IMR-90 (cell line): ENCODE results near the gene CAST. TPM values are rescaled to one million over a fixed set of nuclear protein-coding genes. Genes with fewer than 3 reads are reported as not detected.

Source experiments
- ATAC-seq: fragments of 200-7000 bp; cut with Tn5 transposase; 2 replicates; pipeline ENCODE4 v1.9.1; 2020; ENCODE audit warnings: low read depth, mild to moderate bottlenecking, moderate library complexity
- BruUV-seq: library from RNA; stranded (reverse); fragments of 400-500 nt; replicated peaks from 2 replicates; lab custom pipeline; 2021; lab: Mats Ljungman, UMichigan
- CTCF ChIA-PET: fragments of 300-600 bp; formaldehyde crosslinking; extraction: SDS; loops from one replicate; lab custom pipeline; 2021; ENCODE audit warnings: antibody characterized with exemption; lab: Yijun Ruan, JAX
- POLR2A ChIA-PET: fragments of 300-600 bp; sonication (Branson Sonifier 250); formaldehyde crosslinking; loops from one replicate; lab custom pipeline; 2022; ENCODE audit warnings: antibody characterized with exemption; ENCODE audit not compliant: unreplicated experiment; lab: Charles Lee
- DNase-seq: peaks from one replicate; pipeline ENCODE4 v3.0.0; 2013
- H2AFZ ChIP-seq: replicated peaks from 2 replicates; pipeline ENCODE3; 2013; ENCODE audit warnings: low read length, mild to moderate bottlenecking; ENCODE audit not compliant: poor library complexity
- H2AK5ac ChIP-seq: 2 replicates; pipeline ENCODE4 v1.6.1; 2013; ENCODE audit warnings: low read depth, low read length, inconsistent platforms
- H2AK9ac ChIP-seq: replicated peaks from 2 replicates; pipeline ENCODE3; 2013; ENCODE audit warnings: mild to moderate bottlenecking, low read depth, low read length, moderate library complexity; ENCODE audit not compliant: poor library complexity
- H2BK120ac ChIP-seq: 2 replicates; pipeline ENCODE4 v1.6.1; 2013; ENCODE audit warnings: low read depth, low read length, inconsistent platforms
- H2BK15ac ChIP-seq: 3 replicates; pipeline ENCODE4 v1.6.1; 2013; ENCODE audit warnings: low read depth, low read length, inconsistent platforms
- H2BK20ac ChIP-seq: 2 replicates; pipeline ENCODE4 v1.6.1; 2013; ENCODE audit warnings: low read depth, mild to moderate bottlenecking, inconsistent platforms, low read length, moderate library complexity
- H2BK5ac ChIP-seq: 2 replicates; pipeline ENCODE4 v1.6.1; 2013; ENCODE audit warnings: mild to moderate bottlenecking, low read depth, low read length, inconsistent platforms; ENCODE audit not compliant: poor library complexity, severe bottlenecking
- H3K14ac ChIP-seq: replicated peaks from 2 replicates; pipeline ENCODE4 v1.6.1; 2013; ENCODE audit warnings: low read depth, low read length, inconsistent platforms
- H3K18ac ChIP-seq: 2 replicates; pipeline ENCODE4 v1.6.1; 2013; ENCODE audit warnings: low read depth, low read length, control low read depth
- H3K23ac ChIP-seq: 2 replicates; pipeline ENCODE4 v1.6.1; 2013; ENCODE audit warnings: low read depth, low read length, inconsistent platforms
- H3K27ac ChIP-seq: 2 replicates; pipeline ENCODE4 v1.5.1; 2013; ENCODE audit warnings: mild to moderate bottlenecking, control low read depth, low read length; ENCODE audit not compliant: insufficient read depth
- H3K27me3 ChIP-seq: 2 replicates; pipeline ENCODE4 v1.6.1; 2013; ENCODE audit warnings: low read length; ENCODE audit not compliant: control insufficient read depth, insufficient read depth
- H3K36me3 ChIP-seq: 2 replicates; pipeline ENCODE4 v1.6.1; 2013; ENCODE audit warnings: low read length, mixed read lengths; ENCODE audit not compliant: control insufficient read depth, insufficient read depth
- H3K4ac ChIP-seq: 2 replicates; pipeline ENCODE4 v1.6.1; 2013; ENCODE audit warnings: low read depth, low read length, inconsistent platforms
- H3K4me1 ChIP-seq: 2 replicates; pipeline ENCODE4 v1.6.1; 2013; ENCODE audit warnings: low read length, mixed read lengths; ENCODE audit not compliant: control insufficient read depth, insufficient read depth
- H3K4me2 ChIP-seq: 2 replicates; pipeline ENCODE4 v1.6.1; 2013; ENCODE audit warnings: low read depth, mild to moderate bottlenecking, control low read depth, low read length, moderate library complexity
- H3K4me3 ChIP-seq: 2 replicates; pipeline ENCODE4 v1.5.1; 2013; ENCODE audit warnings: low read depth, mild to moderate bottlenecking, control low read depth, low read length, moderate library complexity; ENCODE audit not compliant: insufficient read depth
- H3K56ac ChIP-seq: 2 replicates; pipeline ENCODE4 v1.6.1; 2013; ENCODE audit warnings: low read length, inconsistent platforms; ENCODE audit not compliant: insufficient read depth; ENCODE audit errors: extremely low read depth
- H3K79me1 ChIP-seq, 2 experiments: 2 replicates each; pipeline ENCODE4 v1.6.1; 2013; ENCODE audit warnings: low read length in 2 of 2, inconsistent platforms in 1 of 2, low read depth in 1 of 2
- H3K9ac ChIP-seq: 2 replicates; pipeline ENCODE4 v1.6.1; 2013; ENCODE audit warnings: low read depth, low read length, control low read depth
- H3K9me1 ChIP-seq: 2 replicates; pipeline ENCODE4 v1.6.1; 2013; ENCODE audit warnings: low read length, inconsistent platforms; ENCODE audit not compliant: insufficient read depth
- H3K9me3 ChIP-seq: 2 replicates; pipeline ENCODE4 v1.6.1; 2013; ENCODE audit warnings: low read length; ENCODE audit not compliant: control insufficient read depth, insufficient read depth
- H4K20me1 ChIP-seq: 2 replicates; pipeline ENCODE4 v1.6.1; 2013; ENCODE audit warnings: low read length, inconsistent platforms; ENCODE audit not compliant: insufficient read depth
- H4K5ac ChIP-seq: 2 replicates; pipeline ENCODE4 v1.6.1; 2013; ENCODE audit warnings: mild to moderate bottlenecking, low read depth, low read length, control low read depth
- H4K8ac ChIP-seq, 2 experiments: 2 replicates each; pipeline ENCODE4 v1.6.1; 2013; ENCODE audit warnings: low read depth in 2 of 2, low read length in 2 of 2, control low read depth in 1 of 2, inconsistent platforms in 1 of 2
- H4K91ac ChIP-seq: 2 replicates; pipeline ENCODE4 v1.6.1; 2013; ENCODE audit warnings: low read depth, low read length, inconsistent platforms; ENCODE audit not compliant: insufficient read depth
- BHLHE40 ChIP-seq: fragments of 150-350 bp; IDR thresholded peaks from 2 replicates; pipeline ENCODE4 v1.6.1; 2016; ENCODE audit warnings: mild to moderate bottlenecking, low read depth, low read length
- CEBPB ChIP-seq: IDR thresholded peaks from 2 replicates; pipeline ENCODE4 v1.6.1; 2012; ENCODE audit warnings: low read depth, low read length, improper control_type of control experiment
- CHD1 ChIP-seq: IDR thresholded peaks from 2 replicates; pipeline ENCODE4 v1.6.1; 2012; ENCODE audit warnings: low read depth, low read length, improper control_type of control experiment
- CTCF ChIP-seq: conservative IDR thresholded peaks from 2 replicates; pipeline ENCODE4 v1.5.1; 2012; ENCODE audit warnings: mild to moderate bottlenecking, low read depth, low read length, improper control_type of control experiment
- FOS ChIP-seq: fragments of 150-350 bp; IDR thresholded peaks from 2 replicates; pipeline ENCODE4 v1.6.1; 2016; ENCODE audit warnings: low read depth, low read length
- MAFK ChIP-seq: IDR thresholded peaks from 2 replicates; pipeline ENCODE4 v1.6.1; 2012; ENCODE audit warnings: low read depth, low read length, improper control_type of control experiment
- MAZ ChIP-seq: IDR thresholded peaks from 2 replicates; pipeline ENCODE4 v1.6.1; 2012; ENCODE audit warnings: low read depth, mild to moderate bottlenecking, low read length, improper control_type of control experiment, moderate library complexity, borderline replicate concordance
- MXI1 ChIP-seq: IDR thresholded peaks from 2 replicates; pipeline ENCODE4 v1.6.1; 2012; ENCODE audit warnings: low read depth, mild to moderate bottlenecking, low read length, moderate library complexity, borderline replicate concordance
- NFE2L2 ChIP-seq: fragments of 150-350 bp; IDR thresholded peaks from 2 replicates; pipeline ENCODE4 v1.6.1; 2016; ENCODE audit warnings: low read depth, mild to moderate bottlenecking, low read length
- POLR2A ChIP-seq: IDR thresholded peaks from 2 replicates; pipeline ENCODE4 v1.6.1; 2012; ENCODE audit warnings: mild to moderate bottlenecking, low read depth, low read length
- RAD21 ChIP-seq: IDR thresholded peaks from 2 replicates; pipeline ENCODE4 v1.6.1; 2012; ENCODE audit warnings: low read length, improper control_type of control experiment
- RCOR1 ChIP-seq: IDR thresholded peaks from 2 replicates; pipeline ENCODE4 v1.6.1; 2012; ENCODE audit warnings: mild to moderate bottlenecking, low read length, improper control_type of control experiment; ENCODE audit not compliant: insufficient replicate concordance
- RFX5 ChIP-seq: IDR thresholded peaks from 2 replicates; pipeline ENCODE4 v1.8.0; 2012; ENCODE audit warnings: low read depth, mild to moderate bottlenecking, low read length, moderate library complexity
- SMC3 ChIP-seq: fragments of 150-350 bp; IDR thresholded peaks from 2 replicates; pipeline ENCODE4 v1.6.1; 2016; ENCODE audit warnings: low read depth, mild to moderate bottlenecking, antibody characterized with exemption, low read length, moderate library complexity
- USF2 ChIP-seq: fragments of 150-350 bp; IDR thresholded peaks from 2 replicates; pipeline ENCODE4 v1.6.1; 2017; ENCODE audit warnings: mild to moderate bottlenecking, antibody characterized with exemption, low read length, low read depth
- WGBS, 2 experiments: methylation state at CpG; one replicate each; pipeline versions ENCODE4 v1.1.5 to v1.1.7; 2013; ENCODE audit warnings: missing lambda C conversion rate in 2 of 2; ENCODE audit not compliant: insufficient read length in 1 of 2; ENCODE audit errors: extremely low coverage in 2 of 2; 5-methylcytosine and 5-hydroxymethylcytosine counted together
- dilution Hi-C: fragments of 300-500 bp; cut with HindIII; formaldehyde crosslinking; loops from one replicate; pipeline ENCODE4 v1.14.3; 2018; ENCODE audit warnings: low sequenced_read_pairs; ENCODE audit not compliant: unreplicated experiment
- in situ Hi-C: fragments of 300-500 bp; cut with MboI; formaldehyde crosslinking; loops from 3 replicates; pipeline ENCODE4 v1.14.3; 2019; ENCODE audit warnings: low sequenced_read_pairs, inconsistent platforms, mixed read lengths
- intact Hi-C: fragments of 100-400 bp; cut with micrococcal nuclease; formaldehyde crosslinking; loops from 2 replicates; pipeline ENCODE4 v1.10.0; 2022
- polyA plus RNA-seq, 3 experiments: library from polyadenylated mRNA; depleted of rRNA; stranded (reverse); fragments of >200 nt; gene quantifications; 2 replicates each; pipeline ENCODE4 v1.2.3, GENCODE V29; 2012; ENCODE audit warnings: low replicate concordance in 1 of 3
- total RNA-seq: library from RNA; depleted of rRNA; stranded (reverse); fragments of >200 nt; gene quantifications from 2 replicates; pipeline ENCODE4 v1.2.3, GENCODE V29; 2012
- TF ChIP-seq, protein P1 (sequence below): fragments of 150-350 bp; IDR thresholded peaks from 2 replicates; pipeline ENCODE4 v1.6.1; 2016; ENCODE audit warnings: low read depth, mild to moderate bottlenecking, low read length, moderate library complexity, borderline replicate concordance

CAST gene
- total and polyA plus RNA-seq, 2 of the 4 experiments (the other 2 are of a cell fraction) = 91.3 to 128 TPM

DNA sequence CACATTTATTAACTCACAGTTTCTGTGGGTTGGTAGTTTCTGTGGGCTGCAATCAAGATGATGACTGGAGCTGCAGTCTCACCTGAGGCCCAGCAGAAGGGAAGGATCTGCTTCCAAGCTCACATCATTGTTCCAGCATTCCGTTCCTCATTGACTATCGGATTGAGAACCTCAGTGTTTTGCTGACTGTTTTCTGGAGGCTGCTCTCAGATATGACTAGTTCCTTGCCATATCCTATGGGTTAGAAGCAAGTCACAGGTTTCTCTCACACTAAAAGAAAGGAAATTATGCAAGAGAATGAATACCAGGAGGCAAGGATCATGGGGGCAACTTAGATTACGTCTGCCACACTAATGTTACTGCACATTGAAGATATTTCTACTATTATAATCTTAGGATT, 151.9 kb downstream of the CAST start:
- TF ChIP-seq CTCF (no peak), RAD21 (no peak), CHD1 (no peak), CEBPB (no peak), FOS (no peak), RFX5 (no peak), MXI1 (no peak), BHLHE40 (no peak), NFE2L2 (no peak), POLR2A (no peak), MAZ (no peak), RCOR1 (no peak), SMC3 (no peak), MAFK (no peak), USF2 (no peak)
- TF ChIP-seq, protein P1, sequence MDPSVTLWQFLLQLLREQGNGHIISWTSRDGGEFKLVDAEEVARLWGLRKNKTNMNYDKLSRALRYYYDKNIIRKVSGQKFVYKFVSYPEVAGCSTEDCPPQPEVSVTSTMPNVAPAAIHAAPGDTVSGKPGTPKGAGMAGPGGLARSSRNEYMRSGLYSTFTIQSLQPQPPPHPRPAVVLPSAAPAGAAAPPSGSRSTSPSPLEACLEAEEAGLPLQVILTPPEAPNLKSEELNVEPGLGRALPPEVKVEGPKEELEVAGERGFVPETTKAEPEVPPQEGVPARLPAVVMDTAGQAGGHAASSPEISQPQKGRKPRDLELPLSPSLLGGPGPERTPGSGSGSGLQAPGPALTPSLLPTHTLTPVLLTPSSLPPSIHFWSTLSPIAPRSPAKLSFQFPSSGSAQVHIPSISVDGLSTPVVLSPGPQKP = no peak
- Histone ChIP-seq H2BK120ac (no peak overlapping the region), H4K5ac (no peak overlapping the region), H2AK9ac (no peak overlapping the region), H3K9me3 (no peaks in the 10 kb centered on the region), H3K23ac (no peak overlapping the region), H3K4me1 (peaks cover 2% of the 10 kb centered on the region; the same call in 1 of the 2 replicates), H4K20me1 (no peaks in the 10 kb centered on the region), H3K9me1 (peaks cover 3% of the 10 kb centered on the region; the same call in 1 of the 2 replicates), H2BK20ac (no peak overlapping the region), H2AFZ (no peak overlapping the region), H2BK15ac (no peak overlapping the region), H3K18ac (no peak overlapping the region), H4K8ac (no peak overlapping the region), H3K9ac (no peak overlapping the region), H3K14ac (no peak overlapping the region), H3K56ac (no peak overlapping the region), H3K27ac (no peak overlapping the region), H3K4me3 (no peak overlapping the region), H4K91ac (no peak overlapping the region), H2BK5ac (no peak overlapping the region), H3K36me3 (no peaks in the 10 kb centered on the region), H2AK5ac (no peak overlapping the region), H3K27me3 (no peaks in the 10 kb centered on the region), H3K79me1 (no peaks in the 10 kb centered on the region), H3K4me2 (no peak overlapping the region), H3K4ac (no peak overlapping the region)
- intact Hi-C loops (no loop called here), in situ Hi-C loops (no loop called here), dilution Hi-C loops (no loop called here)
- no CpG with 5 or more reads among the region's 3 CpGs for WGBS, 2 experiments
- POLR2A ChIA-PET = no interaction called here
- ATAC-seq = no peak
- no TSS peak for BruUV-seq
- no peak for DNase-seq
- CTCF ChIA-PET = interaction anchor here (0.6 kb wide), 1 partner anchor 45 kb away, joined by 3 read pairs; no protein-coding TSS in a partner anchor
